ENCODE data around the gene SLC16A6. TPM values are rescaled to one million over a fixed set of nuclear protein-coding genes. Genes with fewer than 3 reads are reported as not detected.
"Not testable (repeated sequence)": the region's sequence is repeated elsewhere in the genome, so short reads cannot be mapped to it uniquely, and the experiment has no call there.

SLC16A6 gene
- total RNA-seq, 1 donor from 2014 or later: 11.0 TPM

- H3K27me3 Mint-ChIP-seq; H3K4me3 Mint-ChIP-seq; H3K9me3 Mint-ChIP-seq; DNase-seq; ATAC-seq (ENCODE audit: low read depth); H3K27ac Mint-ChIP-seq; H3K36me3 Mint-ChIP-seq (ENCODE audit: low read depth): not testable (repeated sequence)
- intact Hi-C loops (cut with micrococcal nuclease): loop anchor here (2.0 to 10.0 kb wide), 2 partner anchors 90 to 982 kb away; no protein-coding TSS in a partner anchor
- CTCF ChIA-PET: interaction anchor here (0.7 to 5.8 kb wide), 13 partner anchors 14 to 202 kb away, joined by 3 to 73 read pairs (median 5); partner anchors contain the start of genes AMZ2 and WIPI1
- POLR2A ChIA-PET: interaction anchor here (0.5 to 1.0 kb wide), 6 partner anchors 25 to 227 kb away, joined by 3 to 6 read pairs (median 4); partner anchors contain the start of genes ARSG, KPNA2 and SLC16A6
- H3K4me1 Mint-ChIP-seq: peaks cover 42% of the 10 kb centered on the region
Observed at GRCh38 chr17:68262467-68262866, 28.5 kb downstream of the SLC16A6 start.

DNA sequence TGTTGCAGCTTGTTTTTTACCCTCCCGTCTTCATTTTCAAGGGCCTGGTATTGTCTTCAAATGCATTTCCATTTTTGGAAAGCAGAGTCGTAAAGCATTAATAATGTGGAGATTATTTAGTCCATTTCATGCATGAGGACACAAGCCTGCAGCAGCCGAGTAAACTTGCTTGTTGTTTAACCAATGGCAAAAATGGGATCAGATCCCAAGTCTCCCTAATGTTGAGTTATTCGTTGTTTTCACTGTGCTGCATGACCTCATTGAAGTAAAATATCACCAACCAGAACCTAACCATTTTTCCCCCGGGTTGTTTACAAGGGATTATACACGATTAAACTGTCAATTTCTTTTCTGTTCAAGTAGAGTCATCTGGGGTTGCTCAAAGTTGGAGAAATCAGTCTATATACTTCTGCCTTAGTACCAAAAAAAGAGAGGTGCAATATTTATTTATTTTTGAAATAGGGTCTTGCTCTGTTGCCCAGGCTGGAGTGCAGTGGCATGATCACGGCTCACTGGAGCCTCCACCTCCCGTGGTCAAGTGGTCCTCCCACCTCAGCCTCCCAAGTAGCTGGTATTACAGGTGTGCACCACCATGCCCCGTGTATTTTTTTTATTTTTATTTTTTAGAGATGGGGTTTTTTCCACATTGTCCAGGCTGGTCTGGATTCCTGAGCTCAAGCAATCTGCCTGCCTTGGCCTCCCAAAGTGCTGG is 30.7 kb downstream of the SLC16A6 start:
- intact Hi-C loops (cut with micrococcal nuclease): loop anchor here (10.0 kb wide), 1 partner anchor 985 kb away; no protein-coding TSS in a partner anchor
- Mint-ChIP-seq H3K4me3 (no peak overlapping the region), H3K36me3 (ENCODE audit: low read depth) (peaks cover 27% of the 10 kb centered on the region), H3K27ac (peak overlapping the region; percentile 84), H3K27me3 (no peaks in the 10 kb centered on the region), H3K9me3 (no peaks in the 10 kb centered on the region), H3K4me1 (peaks cover 65% of the 10 kb centered on the region)
- ChIA-PET POLR2A (interaction anchor here (0.6 to 5.3 kb wide), 15 partner anchors 12 to 197 kb away, joined by 3 to 66 read pairs (median 4); partner anchors contain the start of genes AMZ2, ARSG, SLC16A6 and WIPI1), CTCF (interaction anchor here (1.0 to 5.8 kb wide), 4 partner anchors 24 to 175 kb away, joined by 3 to 73 read pairs (median 26); no protein-coding TSS in a partner anchor)
- no peak for TF ChIP-seq CTCF (IDR thresholded peaks at IDR 0.05)
- DNase-seq (no peak), ATAC-seq (ENCODE audit: low read depth) (no peak)

GRCh38 chr17:68259648-68259951 is 31.3 kb downstream of the SLC16A6 start:
- H3K9me3 Mint-ChIP-seq; ATAC-seq (ENCODE audit: low read depth); intact Hi-C loops (cut with micrococcal nuclease); H3K4me3 Mint-ChIP-seq; DNase-seq; H3K27me3 Mint-ChIP-seq: not testable (repeated sequence)
- H3K27ac Mint-ChIP-seq: peak overlapping the region; percentile 84
- peaks cover 71% of the 10 kb centered on the region for H3K4me1 Mint-ChIP-seq
- POLR2A ChIA-PET: interaction anchor here (0.6 to 5.3 kb wide), 14 partner anchors 11 to 198 kb away, joined by 3 to 66 read pairs (median 6); partner anchors contain the start of genes AMZ2, ARSG, SLC16A6 and WIPI1
- CTCF ChIA-PET: interaction anchor here (1.2 kb wide), 1 partner anchor 56 kb away, joined by 3 read pairs; no protein-coding TSS in a partner anchor
- H3K36me3 Mint-ChIP-seq (ENCODE audit: low read depth): peaks cover 32% of the 10 kb centered on the region

- DNase-seq (peak; percentile 71), ATAC-seq (ENCODE audit: low read depth) (peak; percentile 90)
- H3K27me3 Mint-ChIP-seq, H3K9me3 Mint-ChIP-seq: not testable (repeated sequence)
- Mint-ChIP-seq H3K27ac (peak overlapping the region; percentile 89), H3K4me3 (peak overlapping the region; percentile 74), H3K4me1 (peaks cover 76% of the 10 kb centered on the region), H3K36me3 (ENCODE audit: low read depth) (peaks cover 35% of the 10 kb centered on the region)
- CTCF ChIA-PET: interaction anchor here (0.7 to 1.2 kb wide), 4 partner anchors 9 to 86 kb away, joined by 3 to 4 read pairs (median 3); no protein-coding TSS in a partner anchor
- POLR2A ChIA-PET: interaction anchor here (0.6 to 5.3 kb wide), 15 partner anchors 11 to 199 kb away, joined by 3 to 66 read pairs (median 6); partner anchors contain the start of genes AMZ2, ARSG, SLC16A6 and WIPI1
- intact Hi-C loops (cut with micrococcal nuclease): loop anchor here (1.0 kb wide), 2 partner anchors 11 to 22 kb away; partner anchors contain the start of gene AMZ2
Observed at GRCh38 chr17:68258890-68259647, 31.9 kb downstream of the SLC16A6 start.

- no peak for ATAC-seq (ENCODE audit: low read depth)
- Mint-ChIP-seq H3K4me3 (peak overlapping the region; percentile 24), H3K9me3 (no peaks in the 10 kb centered on the region), H3K36me3 (ENCODE audit: low read depth) (peaks cover 43% of the 10 kb centered on the region), H3K4me1 (peaks cover 83% of the 10 kb centered on the region), H3K27me3 (no peaks in the 10 kb centered on the region), H3K27ac (peak overlapping the region; percentile 89)
- POLR2A ChIA-PET: interaction anchor here (1.2 to 5.3 kb wide), 8 partner anchors 9 to 53 kb away, joined by 3 to 66 read pairs (median 11); partner anchors contain the start of genes AMZ2, ARSG and SLC16A6
- CTCF ChIA-PET: interaction anchor here (0.9 to 1.1 kb wide), 3 partner anchors 48 to 85 kb away, joined by 3 to 4 read pairs (median 3); no protein-coding TSS in a partner anchor
- intact Hi-C loops (cut with micrococcal nuclease): loop anchor here (1.0 kb wide), 2 partner anchors 10 to 21 kb away; partner anchors contain the start of gene AMZ2
- DNase-seq: no peak
- no peak for TF ChIP-seq CTCF (IDR thresholded peaks at IDR 0.05)
Observed at GRCh38 chr17:68257934-68258333, 33.0 kb downstream of the SLC16A6 start.

DNA sequence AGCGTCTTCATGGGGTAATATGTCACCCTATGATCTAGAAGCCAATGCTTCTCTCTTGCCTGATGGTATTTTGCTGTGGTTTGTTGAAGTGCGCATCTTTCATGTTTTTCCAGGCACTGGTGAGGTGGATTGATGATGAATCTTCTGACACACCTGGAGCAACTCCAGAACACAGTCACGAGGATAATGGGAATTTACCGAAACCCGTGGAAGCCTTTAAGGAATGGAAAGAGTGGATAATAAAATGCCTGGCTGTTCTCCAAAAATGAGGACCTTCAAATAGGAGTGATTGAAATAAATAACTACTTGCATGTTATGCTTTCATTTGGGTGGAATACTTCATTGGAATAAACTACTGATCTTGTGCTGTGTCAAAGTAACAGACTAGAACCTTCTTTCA is 34.2 kb downstream of the SLC16A6 start:
- ATAC-seq (ENCODE audit: low read depth); H3K27me3 Mint-ChIP-seq: not testable (repeated sequence)

More for the DNA sequence above, 34.2 kb downstream of the SLC16A6 start:
- POLR2A ChIA-PET: interaction anchor here (1.2 to 5.3 kb wide), 3 partner anchors 8 to 52 kb away, joined by 4 to 66 read pairs (median 4); partner anchors contain the start of gene AMZ2
- DNase-seq, CTCF ChIA-PET, H3K9me3 Mint-ChIP-seq, H3K4me3 Mint-ChIP-seq: not testable (repeated sequence)
- H3K4me1 Mint-ChIP-seq: peaks cover 85% of the 10 kb centered on the region
- intact Hi-C loops (cut with micrococcal nuclease): loop anchor here (1.0 kb wide), 1 partner anchor 51 kb away; no protein-coding TSS in a partner anchor
- H3K36me3 Mint-ChIP-seq (ENCODE audit: low read depth): peaks cover 50% of the 10 kb centered on the region
- peak overlapping the region; percentile 89 for H3K27ac Mint-ChIP-seq
